ENCODE measurements around the gene ARHGAP24.

DNA sequence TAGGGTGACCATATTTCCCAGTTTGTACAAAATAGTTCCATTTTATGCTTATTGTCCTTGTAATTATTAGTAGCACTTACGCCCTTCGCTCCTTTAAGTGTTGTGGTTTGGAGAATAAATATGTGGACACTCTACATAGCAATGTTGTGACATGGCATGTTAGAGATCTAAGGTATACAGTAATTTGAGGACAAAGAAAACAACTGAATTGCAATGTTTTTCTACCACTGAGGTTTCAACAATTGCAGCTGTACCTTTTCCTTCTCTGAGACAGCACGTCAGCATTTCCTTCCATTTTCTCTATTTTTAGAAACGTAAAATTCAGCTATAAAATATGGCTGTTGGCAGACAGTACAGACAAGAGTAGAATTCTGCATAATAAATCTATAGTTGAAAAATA is 561.8 kb downstream of the ARHGAP24 start:
- TF ChIP-seq POLR2A (IDR thresholded peaks at IDR 0.05): no peak
- TF ChIP-seq CTCF (IDR thresholded peaks at IDR 0.05): no peak
